ENCODE measurements around the gene KRT78. TPM values are rescaled to one million over a fixed set of nuclear protein-coding genes. Genes with fewer than 3 reads are reported as not detected.
A peak's percentile ranks its signal among the peaks of the same experiment; 100 is the strongest.

Gene KRT78
- total and polyA plus RNA-seq, 2 of the 13 experiments (the other 11 are each of a cell fraction or from before 2014, with no cell fraction given), result not detected

DNA sequence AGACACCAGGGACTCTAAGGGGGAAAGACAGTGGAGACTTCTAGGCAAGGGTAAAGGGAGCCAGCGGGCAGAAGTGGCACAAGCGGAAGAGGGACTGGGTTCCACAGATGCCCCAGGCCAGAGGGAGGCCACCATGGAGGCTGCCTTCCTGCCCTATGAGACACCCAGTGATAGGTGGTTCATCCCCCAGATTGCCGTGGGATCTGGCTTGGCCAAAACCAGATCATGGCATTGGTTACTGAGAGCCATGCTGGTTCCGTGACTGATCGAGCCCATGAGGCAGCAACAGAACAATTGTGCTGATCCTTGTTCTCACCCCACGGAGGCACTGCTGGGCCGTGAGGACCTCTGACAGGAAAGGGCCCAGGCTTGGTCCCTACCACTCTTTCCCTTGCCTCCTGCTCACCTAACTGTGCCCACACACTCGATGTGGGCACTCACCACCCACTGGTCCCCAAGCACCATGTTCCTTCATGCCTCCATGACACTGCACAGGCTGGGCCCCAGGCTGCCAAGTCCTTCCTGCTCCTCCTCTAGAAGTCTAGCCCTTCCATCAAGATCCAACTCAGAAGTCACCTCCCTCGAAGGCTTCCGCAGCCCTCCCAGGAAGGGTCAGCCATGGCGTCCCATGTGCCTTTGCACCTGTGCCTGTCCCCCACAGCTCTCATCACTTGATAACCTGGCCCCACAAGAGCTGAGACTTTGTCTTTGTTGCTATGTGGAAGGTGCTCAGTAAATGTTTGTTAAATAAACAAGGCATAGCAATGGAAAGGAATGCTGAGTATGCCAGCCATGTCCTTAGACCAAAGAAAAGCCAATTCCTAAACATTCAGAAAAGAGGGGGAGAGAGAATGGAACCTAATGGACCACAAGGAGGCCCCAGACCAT, 21.9 kb downstream of the KRT78 start:
- FAIRE-seq (no peak), DNase-seq (ENCODE audit: low spot score) (peak; percentile 21), ATAC-seq (no peak; the same call in 2 of the 3 replicates)
- ChIA-PET POLR2A (no interaction called here), CTCF (ENCODE audit: low intra/inter-chr PET ratio, low total read pairs) (no interaction called here)
- intact Hi-C loops (cut with micrococcal nuclease; ENCODE audit: unreplicated experiment) (no loop called here), in situ Hi-C loops (cut with HindIII; ENCODE audit: extremely low pct_ligation_motif_present, low pct_unique_long_range_greater_than_20kb) (no loop called here)
- no peak overlapping the region for H3K27ac ChIP-seq (ENCODE audit: extremely low read length, insufficient read depth, low read length)
- H3K79me2 ChIP-seq (ENCODE audit: insufficient read depth, low read length), result no peaks in the 10 kb centered on the region
- no peak overlapping the region for H2AFZ ChIP-seq (ENCODE audit: low read length)
- TF ChIP-seq, protein P1, sequence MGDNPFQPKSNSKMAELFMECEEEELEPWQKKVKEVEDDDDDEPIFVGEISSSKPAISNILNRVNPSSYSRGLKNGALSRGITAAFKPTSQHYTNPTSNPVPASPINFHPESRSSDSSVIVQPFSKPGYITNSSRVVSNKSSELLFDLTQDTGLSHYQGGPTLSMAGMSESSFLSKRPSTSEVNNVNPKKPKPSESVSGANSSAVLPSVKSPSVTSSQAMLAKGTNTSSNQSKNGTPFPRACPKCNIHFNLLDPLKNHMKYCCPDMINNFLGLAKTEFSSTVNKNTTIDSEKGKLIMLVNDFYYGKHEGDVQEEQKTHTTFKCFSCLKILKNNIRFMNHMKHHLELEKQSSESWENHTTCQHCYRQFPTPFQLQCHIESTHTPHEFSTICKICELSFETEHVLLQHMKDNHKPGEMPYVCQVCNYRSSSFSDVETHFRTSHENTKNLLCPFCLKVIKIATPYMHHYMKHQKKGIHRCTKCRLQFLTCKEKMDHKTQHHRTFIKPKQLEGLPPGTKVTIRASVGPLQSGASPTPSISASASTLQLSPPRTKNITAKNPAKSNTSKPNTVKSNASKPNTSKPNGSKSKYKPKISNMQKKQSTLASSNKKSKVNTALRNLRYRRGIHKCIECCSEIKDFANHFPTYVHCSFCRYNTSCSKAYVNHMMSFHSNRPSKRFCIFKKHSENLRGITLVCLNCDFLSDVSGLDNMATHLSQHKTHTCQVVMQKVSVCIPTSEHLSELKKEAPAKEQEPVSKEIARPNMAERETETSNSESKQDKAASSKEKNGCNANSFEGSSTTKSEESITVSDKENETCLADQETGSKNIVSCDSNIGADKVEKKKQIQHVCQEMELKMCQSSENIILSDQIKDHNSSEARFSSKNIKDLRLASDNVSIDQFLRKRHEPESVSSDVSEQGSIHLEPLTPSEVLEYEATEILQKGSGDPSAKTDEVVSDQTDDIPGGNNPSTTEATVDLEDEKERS (CRISPR knock-in tag; IDR thresholded peaks at IDR 0.05), result no peak
- TF ChIP-seq RELA (CRISPR knock-in tag; IDR thresholded peaks at IDR 0.05) (no peak), KLF6 (CRISPR knock-in tag; IDR thresholded peaks at IDR 0.05) (no peak), CBX2 (IDR thresholded peaks at IDR 0.05; ENCODE audit: low read depth, low read length) (no peak), CBX2 (CRISPR knock-in tag; IDR thresholded peaks at IDR 0.05; ENCODE audit: low read depth) (no peak)
- TF ChIP-seq, protein P2, sequence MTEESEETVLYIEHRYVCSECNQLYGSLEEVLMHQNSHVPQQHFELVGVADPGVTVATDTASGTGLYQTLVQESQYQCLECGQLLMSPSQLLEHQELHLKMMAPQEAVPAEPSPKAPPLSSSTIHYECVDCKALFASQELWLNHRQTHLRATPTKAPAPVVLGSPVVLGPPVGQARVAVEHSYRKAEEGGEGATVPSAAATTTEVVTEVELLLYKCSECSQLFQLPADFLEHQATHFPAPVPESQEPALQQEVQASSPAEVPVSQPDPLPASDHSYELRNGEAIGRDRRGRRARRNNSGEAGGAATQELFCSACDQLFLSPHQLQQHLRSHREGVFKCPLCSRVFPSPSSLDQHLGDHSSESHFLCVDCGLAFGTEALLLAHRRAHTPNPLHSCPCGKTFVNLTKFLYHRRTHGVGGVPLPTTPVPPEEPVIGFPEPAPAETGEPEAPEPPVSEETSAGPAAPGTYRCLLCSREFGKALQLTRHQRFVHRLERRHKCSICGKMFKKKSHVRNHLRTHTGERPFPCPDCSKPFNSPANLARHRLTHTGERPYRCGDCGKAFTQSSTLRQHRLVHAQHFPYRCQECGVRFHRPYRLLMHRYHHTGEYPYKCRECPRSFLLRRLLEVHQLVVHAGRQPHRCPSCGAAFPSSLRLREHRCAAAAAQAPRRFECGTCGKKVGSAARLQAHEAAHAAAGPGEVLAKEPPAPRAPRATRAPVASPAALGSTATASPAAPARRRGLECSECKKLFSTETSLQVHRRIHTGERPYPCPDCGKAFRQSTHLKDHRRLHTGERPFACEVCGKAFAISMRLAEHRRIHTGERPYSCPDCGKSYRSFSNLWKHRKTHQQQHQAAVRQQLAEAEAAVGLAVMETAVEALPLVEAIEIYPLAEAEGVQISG (CRISPR knock-in tag; IDR thresholded peaks at IDR 0.05), result no peak
- H3K9ac ChIP-seq (ENCODE audit: insufficient read depth, low read depth, low read length), result no peak overlapping the region
- WGBS (ENCODE audit: low lambda C conversion rate), result 49% methylated on average over 8 of the region's 11 CpGs
- no peaks in the 10 kb centered on the region for H3K9me3 ChIP-seq (ENCODE audit: low read length)
- peaks cover 9% of the 10 kb centered on the region for H3K4me1 ChIP-seq (ENCODE audit: insufficient read depth, low read length)
- H3K4me2 ChIP-seq (ENCODE audit: low read depth, low read length), result no peak overlapping the region
- H3K27me3 ChIP-seq (ENCODE audit: control insufficient read depth in 1 of 2, insufficient read depth in 2 of 2, low read length in 2 of 2), result peaks cover 1 to 24% of the 10 kb centered on the region in 2 experiments; a peak in 3 of 5 replicates
- H4K20me1 ChIP-seq (ENCODE audit: insufficient read depth, low read length), result no peaks in the 10 kb centered on the region
- H3K4me3 ChIP-seq (replicated peaks in 1 of 3; ENCODE audit: insufficient read depth in 1 of 3, low read depth in 2 of 3, low read length in 3 of 3), result no peak overlapping the region
- no TSS peak for BruUV-seq (replicated peaks)
- no peaks in the 10 kb centered on the region for H3K36me3 ChIP-seq (replicated peaks in 1 of 2; ENCODE audit: control insufficient read depth in 1 of 2, insufficient read depth in 2 of 2, low read length in 2 of 2)
